H4 (cell line): ENCODE results near the gene PEAR1. TPM values are rescaled to one million over a fixed set of nuclear protein-coding genes. Genes with fewer than 3 reads are reported as not detected.

Experiments
- total RNA-seq: library from RNA; depleted of rRNA; stranded (reverse); fragments of >200 nt; shearing (Covaris generic); gene quantifications from 2 replicates; pipeline ENCODE4 v1.2.3, GENCODE V29; 2014; rRNA removed

The PEAR1 gene
- total RNA-seq, 1 experiment from 2014 or later, result not detected

Other genes with a start within 250 kb of the PEAR1 start
- 0.41 and 0.48 TPM in 2 replicates for gene NES, start 216.3 kb upstream of the PEAR1 start, total RNA-seq
- 0.95 and 3.8 TPM in 2 replicates for gene CRABP2, start 188.1 kb upstream of the PEAR1 start, total RNA-seq
- 11.6 and 20.0 TPM in 2 replicates for gene METTL25B, start 165.2 kb upstream of the PEAR1 start, total RNA-seq
- 22.2 and 27.0 TPM in 2 replicates for gene ISG20L2, start 165.0 kb upstream of the PEAR1 start, total RNA-seq
- 82.2 and 96.3 TPM in 2 replicates for gene MRPL24, start 152.6 kb upstream of the PEAR1 start, total RNA-seq
- 168 and 173 TPM in 2 replicates for gene HDGF, start 142.0 kb upstream of the PEAR1 start, total RNA-seq
- gene PRCC, start 126.2 kb upstream of the PEAR1 start, total RNA-seq, result 22.2 and 36.2 TPM in 2 replicates
- 2.5 TPM in 2 replicates for gene SH2D2A, start 76.9 kb upstream of the PEAR1 start, total RNA-seq
- not detected in 2 replicates for gene INSRR, start 34.6 kb upstream of the PEAR1 start, total RNA-seq
- gene NTRK1, start 32.9 kb upstream of the PEAR1 start, total RNA-seq, result 0.10 TPM in 1 of 2 replicates, not detected in the other
- gene LRRC71, start 26.9 kb downstream of the PEAR1 start, total RNA-seq, result not detected in 2 replicates
- 12.2 and 12.6 TPM in 2 replicates for gene ARHGEF11, start 152.0 kb downstream of the PEAR1 start, total RNA-seq
- gene ETV3L, start 206.1 kb downstream of the PEAR1 start, total RNA-seq, result not detected in 2 replicates
- gene ETV3, start 244.7 kb downstream of the PEAR1 start, total RNA-seq, result 3.2 and 5.6 TPM in 2 replicates